ENCODE measurements around the gene BRPF3.

Gene BRPF3

DNA sequence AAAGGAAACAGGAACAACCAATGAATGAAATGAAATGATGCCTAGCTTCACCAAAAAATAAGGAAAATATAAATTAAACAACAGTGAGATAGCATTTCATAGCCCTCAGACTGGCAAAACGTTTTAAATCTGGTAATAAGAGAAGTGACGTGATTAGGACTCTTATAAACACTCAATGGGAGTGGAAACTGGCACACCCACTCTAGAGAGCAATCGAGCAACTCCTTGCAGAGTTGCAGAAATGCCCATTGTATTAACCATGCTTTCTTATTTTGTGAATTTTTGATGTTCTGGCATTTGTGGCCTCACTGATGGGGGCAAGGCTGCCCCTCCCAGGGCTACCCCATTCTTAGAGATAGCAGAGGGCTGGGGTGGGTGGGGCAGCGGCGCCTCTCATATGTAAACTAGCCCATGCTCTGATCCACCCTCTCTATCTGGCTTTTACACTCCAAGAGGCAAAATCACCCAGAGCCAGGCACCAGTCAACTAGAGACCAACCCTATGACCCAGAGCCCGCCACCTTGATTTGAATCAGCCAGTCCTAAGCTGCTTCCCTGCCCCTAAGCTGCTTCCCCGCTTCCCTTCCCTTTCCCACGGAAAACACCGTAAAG lies 67.0 kb downstream of the BRPF3 start:
- no peaks in the 10 kb centered on the region for H4K20me1 ChIP-seq (ENCODE audit: insufficient read depth, low read length)
- no peak overlapping the region for H3K27ac ChIP-seq (ENCODE audit: low read depth, low read length, poor library complexity, severe bottlenecking)
- H3K79me2 ChIP-seq (ENCODE audit: insufficient read depth, low read length): no peaks in the 10 kb centered on the region
- no peaks in the 10 kb centered on the region for H3F3A ChIP-seq (ENCODE audit: insufficient read depth, low read length)
- H3K36me3 ChIP-seq (ENCODE audit: insufficient read depth, low read length): no peaks in the 10 kb centered on the region
- H3K4me2 ChIP-seq (ENCODE audit: low read length): no peak overlapping the region
- no peaks in the 10 kb centered on the region for H3K9me3 ChIP-seq (ENCODE audit: low read length)
- no peaks in the 10 kb centered on the region for H3K9me2 ChIP-seq (ENCODE audit: low read depth, low read length)
- H2AFZ ChIP-seq (ENCODE audit: low read length): no peak overlapping the region
- no peaks in the 10 kb centered on the region for H3K27me3 ChIP-seq (ENCODE audit: insufficient read depth, low read length)
- TF ChIP-seq EZH2 (IDR thresholded peaks at IDR 0.05; ENCODE audit: borderline replicate concordance, low read length): no peak
- TF ChIP-seq, protein P1, sequence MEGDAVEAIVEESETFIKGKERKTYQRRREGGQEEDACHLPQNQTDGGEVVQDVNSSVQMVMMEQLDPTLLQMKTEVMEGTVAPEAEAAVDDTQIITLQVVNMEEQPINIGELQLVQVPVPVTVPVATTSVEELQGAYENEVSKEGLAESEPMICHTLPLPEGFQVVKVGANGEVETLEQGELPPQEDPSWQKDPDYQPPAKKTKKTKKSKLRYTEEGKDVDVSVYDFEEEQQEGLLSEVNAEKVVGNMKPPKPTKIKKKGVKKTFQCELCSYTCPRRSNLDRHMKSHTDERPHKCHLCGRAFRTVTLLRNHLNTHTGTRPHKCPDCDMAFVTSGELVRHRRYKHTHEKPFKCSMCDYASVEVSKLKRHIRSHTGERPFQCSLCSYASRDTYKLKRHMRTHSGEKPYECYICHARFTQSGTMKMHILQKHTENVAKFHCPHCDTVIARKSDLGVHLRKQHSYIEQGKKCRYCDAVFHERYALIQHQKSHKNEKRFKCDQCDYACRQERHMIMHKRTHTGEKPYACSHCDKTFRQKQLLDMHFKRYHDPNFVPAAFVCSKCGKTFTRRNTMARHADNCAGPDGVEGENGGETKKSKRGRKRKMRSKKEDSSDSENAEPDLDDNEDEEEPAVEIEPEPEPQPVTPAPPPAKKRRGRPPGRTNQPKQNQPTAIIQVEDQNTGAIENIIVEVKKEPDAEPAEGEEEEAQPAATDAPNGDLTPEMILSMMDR (IDR thresholded peaks at IDR 0.05; ENCODE audit: low read length): no peak
- H3K9ac ChIP-seq (ENCODE audit: low read length): no peak overlapping the region
- H3K4me3 ChIP-seq (ENCODE audit: low read depth, low read length, poor library complexity, severe bottlenecking): no peak overlapping the region
- no peaks in the 10 kb centered on the region for H3K4me1 ChIP-seq (ENCODE audit: insufficient read depth, low read length, severe bottlenecking)

DNA sequence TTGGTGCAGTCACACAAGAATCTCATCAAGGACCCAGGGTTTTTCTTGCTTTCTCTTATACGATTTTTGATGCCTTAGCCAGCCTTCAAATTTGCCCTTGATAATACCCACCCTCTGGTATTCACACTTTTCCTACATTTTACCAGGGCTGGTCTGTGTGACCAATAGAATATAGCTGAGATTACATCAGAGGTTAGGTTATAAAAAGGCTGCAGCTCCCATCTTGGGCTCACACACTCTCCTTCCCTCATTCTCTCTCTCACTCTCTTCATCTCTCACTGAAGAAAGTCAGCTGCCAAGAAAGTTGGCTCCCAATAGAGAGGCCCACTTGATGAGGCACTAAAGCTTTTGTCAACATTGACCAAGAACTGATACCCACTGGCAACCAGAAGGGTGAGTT lies 69.2 kb downstream of the BRPF3 start:
- Histone ChIP-seq H3K36me3 (ENCODE audit: insufficient read depth, low read length) (no peaks in the 10 kb centered on the region), H3K4me2 (ENCODE audit: low read length) (no peak overlapping the region), H3K9ac (ENCODE audit: low read length) (no peak overlapping the region), H3K27ac (ENCODE audit: low read depth, low read length, poor library complexity, severe bottlenecking) (no peak overlapping the region), H3K79me2 (ENCODE audit: insufficient read depth, low read length) (no peaks in the 10 kb centered on the region), H3K27me3 (ENCODE audit: insufficient read depth, low read length) (no peaks in the 10 kb centered on the region; the same call in 1 of the 2 replicates), H3K4me3 (ENCODE audit: low read depth, low read length, poor library complexity, severe bottlenecking) (no peak overlapping the region), H3F3A (ENCODE audit: insufficient read depth, low read length) (no peaks in the 10 kb centered on the region), H2AFZ (ENCODE audit: low read length) (no peak overlapping the region), H3K9me2 (ENCODE audit: low read depth, low read length) (no peaks in the 10 kb centered on the region), H3K9me3 (ENCODE audit: low read length) (no peaks in the 10 kb centered on the region), H3K4me1 (ENCODE audit: insufficient read depth, low read length, severe bottlenecking) (no peaks in the 10 kb centered on the region), H4K20me1 (ENCODE audit: insufficient read depth, low read length) (no peaks in the 10 kb centered on the region)
- TF ChIP-seq, protein P1 (IDR thresholded peaks at IDR 0.05; ENCODE audit: low read length): no peak
- TF ChIP-seq EZH2 (IDR thresholded peaks at IDR 0.05; ENCODE audit: borderline replicate concordance, low read length): no peak

DNA sequence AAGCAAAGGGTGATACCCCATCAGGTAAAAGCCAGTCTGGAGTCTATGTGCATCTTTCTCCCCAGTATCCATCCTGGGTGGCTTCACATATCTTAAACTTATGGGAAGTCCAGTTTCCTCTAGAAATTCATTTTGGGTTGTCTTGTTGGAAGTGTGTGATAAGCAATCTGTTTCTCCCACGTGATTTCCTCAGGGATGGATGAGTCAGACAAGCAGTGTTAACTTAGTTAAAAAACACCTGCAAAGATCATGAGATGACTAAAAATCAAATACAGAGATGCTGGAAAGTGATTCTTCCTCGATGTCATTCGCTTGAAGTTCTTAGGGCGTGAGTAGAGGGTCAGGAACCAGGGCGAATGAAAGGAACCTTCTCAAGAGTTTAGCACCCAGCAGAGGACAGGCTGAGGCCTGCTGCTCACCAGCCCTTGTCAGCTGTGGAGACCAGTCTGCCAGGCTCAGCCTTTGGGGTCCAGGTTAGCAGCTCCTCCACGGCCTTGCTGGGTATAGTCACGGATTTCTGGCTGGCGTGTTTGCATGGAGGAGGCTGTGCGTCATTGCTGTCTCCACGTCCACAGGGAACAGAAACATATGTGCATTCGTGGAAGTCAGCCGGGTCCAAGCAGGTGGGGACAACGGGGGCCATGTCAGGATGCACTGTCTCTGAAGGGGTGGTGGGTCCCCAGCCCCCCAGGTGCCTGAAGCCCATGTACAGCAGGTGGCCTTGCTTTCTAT lies 70.5 kb downstream of the BRPF3 start:
- Histone ChIP-seq H3K79me2 (ENCODE audit: insufficient read depth, low read length) (no peaks in the 10 kb centered on the region), H3K9ac (ENCODE audit: low read length) (no peak overlapping the region), H3F3A (ENCODE audit: insufficient read depth, low read length) (no peaks in the 10 kb centered on the region), H3K9me2 (ENCODE audit: low read depth, low read length) (no peaks in the 10 kb centered on the region), H3K4me1 (ENCODE audit: insufficient read depth, low read length, severe bottlenecking) (no peaks in the 10 kb centered on the region), H3K9me3 (ENCODE audit: low read length) (no peaks in the 10 kb centered on the region), H3K27ac (ENCODE audit: low read depth, low read length, poor library complexity, severe bottlenecking) (no peak overlapping the region), H4K20me1 (ENCODE audit: insufficient read depth, low read length) (no peaks in the 10 kb centered on the region), H2AFZ (ENCODE audit: low read length) (no peak overlapping the region), H3K4me2 (ENCODE audit: low read length) (no peak overlapping the region), H3K27me3 (ENCODE audit: insufficient read depth, low read length) (no peaks in the 10 kb centered on the region; the same call in 1 of the 2 replicates), H3K4me3 (ENCODE audit: low read depth, low read length, poor library complexity, severe bottlenecking) (no peak overlapping the region), H3K36me3 (ENCODE audit: insufficient read depth, low read length) (no peaks in the 10 kb centered on the region)
- TF ChIP-seq, protein P1 (IDR thresholded peaks at IDR 0.05; ENCODE audit: low read length): no peak
- TF ChIP-seq EZH2 (IDR thresholded peaks at IDR 0.05; ENCODE audit: borderline replicate concordance, low read length): no peak
